Trophoblast cell (in vitro differentiated cells and primary cell): ENCODE data around the gene SND1.

ENCODE experiments used
- DNase-seq, 2 donors: peaks; one replicate each; pipeline ENCODE4 v3.0.0-alpha.2; 2016
- H2AFZ ChIP-seq: 2 replicates; pipeline ENCODE4 v1.6.1; 2013; ENCODE audit warnings: low read length, moderate library complexity, mild to moderate bottlenecking; ENCODE audit not compliant: insufficient read depth, poor library complexity
- H2AK5ac ChIP-seq: 2 replicates; pipeline ENCODE4 v1.6.1; 2013; ENCODE audit warnings: mild to moderate bottlenecking, low read length
- H2BK120ac ChIP-seq: 2 replicates; pipeline ENCODE4 v1.6.1; 2013; ENCODE audit warnings: low read length, mild to moderate bottlenecking, moderate library complexity; ENCODE audit not compliant: insufficient read depth, poor library complexity
- H2BK12ac ChIP-seq: 2 replicates; pipeline ENCODE4 v1.6.1; 2013; ENCODE audit warnings: mild to moderate bottlenecking, low read length, moderate library complexity
- H2BK5ac ChIP-seq: 2 replicates; pipeline ENCODE4 v1.6.1; 2013; ENCODE audit warnings: low read length, low read depth, moderate library complexity, mild to moderate bottlenecking; ENCODE audit not compliant: poor library complexity
- H3K14ac ChIP-seq: 2 replicates; pipeline ENCODE4 v1.6.1; 2013; ENCODE audit warnings: mild to moderate bottlenecking, low read length
- H3K18ac ChIP-seq: 2 replicates; pipeline ENCODE4 v1.6.1; 2013; ENCODE audit warnings: mild to moderate bottlenecking, low read length
- H3K23ac ChIP-seq: 2 replicates; pipeline ENCODE4 v1.6.1; 2013; ENCODE audit warnings: low read length
- H3K27ac ChIP-seq: 2 replicates; pipeline ENCODE4 v1.5.1; 2013; ENCODE audit warnings: low read depth, mild to moderate bottlenecking, inconsistent platforms, low read length, moderate library complexity
- H3K27me3 ChIP-seq: 2 replicates; pipeline ENCODE4 v1.6.1; 2013; ENCODE audit warnings: inconsistent platforms, mild to moderate bottlenecking, low read length, moderate library complexity; ENCODE audit not compliant: insufficient read depth
- H3K36me3 ChIP-seq, 2 experiments: 1 replicate in 1 of 2; 2 replicates in 1 of 2; pipeline ENCODE4 v1.6.1; 2013; ENCODE audit warnings: low read length in 2 of 2, mild to moderate bottlenecking in 2 of 2, moderate library complexity in 1 of 2; ENCODE audit not compliant: insufficient read depth in 2 of 2, control insufficient read depth in 1 of 2
- H3K4ac ChIP-seq: 2 replicates; pipeline ENCODE4 v1.6.1; 2013; ENCODE audit warnings: low read depth, mild to moderate bottlenecking, low read length, moderate library complexity
- H3K4me1 ChIP-seq, 2 experiments: 1 replicate in 1 of 2; 2 replicates in 1 of 2; pipeline ENCODE4 v1.6.1; 2013; ENCODE audit warnings: low read length in 2 of 2, mild to moderate bottlenecking in 2 of 2, moderate library complexity in 1 of 2; ENCODE audit not compliant: insufficient read depth in 2 of 2, control insufficient read depth in 1 of 2
- H3K4me2 ChIP-seq: 2 replicates; pipeline ENCODE4 v1.6.1; 2013; ENCODE audit warnings: inconsistent platforms, mild to moderate bottlenecking, low read length, moderate library complexity
- H3K4me3 ChIP-seq: 2 replicates; pipeline ENCODE4 v1.5.1; 2013; ENCODE audit warnings: mild to moderate bottlenecking, low read depth, low read length, inconsistent platforms
- H3K79me1 ChIP-seq: one replicate; pipeline ENCODE4 v1.6.1; 2013; ENCODE audit warnings: low read length
- H3K79me2 ChIP-seq: 2 replicates; pipeline ENCODE4 v1.6.1; 2013; ENCODE audit warnings: low read length, mild to moderate bottlenecking; ENCODE audit not compliant: control insufficient read depth, insufficient read depth, poor library complexity
- H3K9ac ChIP-seq: 2 replicates; pipeline ENCODE4 v1.6.1; 2013; ENCODE audit warnings: mild to moderate bottlenecking, low read length
- H3K9me3 ChIP-seq: 2 replicates; pipeline ENCODE4 v1.6.1; 2013; ENCODE audit warnings: low read depth, mild to moderate bottlenecking, control low read depth, inconsistent platforms, low read length; ENCODE audit not compliant: insufficient read depth
- H4K12ac ChIP-seq: 2 replicates; pipeline ENCODE4 v1.6.1; 2013; ENCODE audit warnings: low read depth, mild to moderate bottlenecking, low read length, moderate library complexity
- H4K8ac ChIP-seq: 2 replicates; pipeline ENCODE4 v1.6.1; 2013; ENCODE audit warnings: low read depth, mild to moderate bottlenecking, low read length, moderate library complexity
- H4K91ac ChIP-seq: one replicate; pipeline ENCODE4 v1.6.1; 2013; ENCODE audit warnings: low read depth, mild to moderate bottlenecking, low read length, moderate library complexity
- WGBS: extraction: QIAGEN DNeasy Blood & Tissue Kit; methylation state at CpG from one replicate; pipeline ENCODE4 v1.1.7; 2013; ENCODE audit warnings: missing lambda C conversion rate; ENCODE audit not compliant: insufficient read length, insufficient coverage; ENCODE audit errors: extremely low coverage; 5-methylcytosine and 5-hydroxymethylcytosine counted together

SND1 gene

GRCh38 chr7:128114806-128115205 is 462.8 kb downstream of the SND1 start:
- H2BK5ac ChIP-seq = no peak overlapping the region
- no peak overlapping the region for H3K9ac ChIP-seq
- no peak for DNase-seq
- no peak overlapping the region for H4K8ac ChIP-seq
- no peak overlapping the region for H2BK120ac ChIP-seq
- no peaks in the 10 kb centered on the region for H3K27me3 ChIP-seq
- peaks cover 6% of the 10 kb centered on the region for H3K9me3 ChIP-seq
- H4K91ac ChIP-seq = no peak overlapping the region
- no peaks in the 10 kb centered on the region for H3K36me3 ChIP-seq
- H3K18ac ChIP-seq = peak overlapping the region; percentile 11
- H3K27ac ChIP-seq = peak overlapping the region; percentile 5
- H4K12ac ChIP-seq = no peak overlapping the region
- H3K4me2 ChIP-seq = no peak overlapping the region
- H3K4me3 ChIP-seq = no peak overlapping the region
- no peak overlapping the region for H2AK5ac ChIP-seq
- WGBS = no CpG with 5 or more reads among the region's 7 CpGs
- no peak overlapping the region for H3K14ac ChIP-seq
- H3K79me1 ChIP-seq = peaks cover 8% of the 10 kb centered on the region
- no peak overlapping the region for H3K4ac ChIP-seq
- H3K79me2 ChIP-seq = no peaks in the 10 kb centered on the region
- no peak overlapping the region for H3K23ac ChIP-seq
- H3K4me1 ChIP-seq = peaks cover 20 to 22% of the 10 kb centered on the region in 2 experiments
- H2BK12ac ChIP-seq = peak overlapping the region; percentile 22
- no peak overlapping the region for H2AFZ ChIP-seq

- no CpG with 5 or more reads among the region's 10 CpGs for WGBS
- H3K4ac ChIP-seq = no peak overlapping the region
- no peaks in the 10 kb centered on the region for H3K27me3 ChIP-seq
- no peak overlapping the region for H2BK5ac ChIP-seq
- H3K9me3 ChIP-seq = peaks cover 6% of the 10 kb centered on the region
- H4K8ac ChIP-seq = no peak overlapping the region
- H3K4me3 ChIP-seq = no peak overlapping the region
- H2BK12ac ChIP-seq = peak overlapping the region; percentile 27
- H3K23ac ChIP-seq = no peak overlapping the region
- H3K79me2 ChIP-seq = no peaks in the 10 kb centered on the region
- no peak overlapping the region for H3K9ac ChIP-seq
- peaks cover 20 to 22% of the 10 kb centered on the region in 2 experiments for H3K4me1 ChIP-seq
- no peaks in the 10 kb centered on the region for H3K36me3 ChIP-seq
- no peak overlapping the region for H2BK120ac ChIP-seq
- H4K91ac ChIP-seq = no peak overlapping the region
- H2AFZ ChIP-seq = no peak overlapping the region
- no peak overlapping the region for H3K4me2 ChIP-seq
- peak overlapping the region; percentile 28 for H3K27ac ChIP-seq
- peak overlapping the region; percentile 2 for H3K18ac ChIP-seq
- no peak overlapping the region for H4K12ac ChIP-seq
- no peak overlapping the region for H3K14ac ChIP-seq
- peaks cover 8% of the 10 kb centered on the region for H3K79me1 ChIP-seq
- DNase-seq = peak; percentile 74 to 89
- H2AK5ac ChIP-seq = no peak overlapping the region
Observed at GRCh38 chr7:128115336-128115820, 463.4 kb downstream of the SND1 start.

GRCh38 chr7:128115821-128116723 is 464.1 kb downstream of the SND1 start:
- Histone ChIP-seq H3K79me2 (no peaks in the 10 kb centered on the region), H2BK120ac (peak overlapping the region; percentile 9), H3K36me3 (no peaks in the 10 kb centered on the region), H3K18ac (peak overlapping the region; percentile 2), H2AFZ (no peak overlapping the region), H3K9me3 (peaks cover 4% of the 10 kb centered on the region), H3K9ac (no peak overlapping the region), H4K8ac (no peak overlapping the region), H4K12ac (no peak overlapping the region), H3K27me3 (no peaks in the 10 kb centered on the region), H3K4me2 (no peak overlapping the region), H3K4ac (no peak overlapping the region), H3K14ac (no peak overlapping the region), H2BK5ac (no peak overlapping the region), H3K27ac (peak overlapping the region; percentile 28), H3K23ac (no peak overlapping the region), H3K4me3 (no peak overlapping the region), H2AK5ac (peak overlapping the region; percentile 21), H3K79me1 (peaks cover 8% of the 10 kb centered on the region), H3K4me1 (peaks cover 20 to 22% of the 10 kb centered on the region in 2 experiments), H4K91ac (peak overlapping the region; percentile 3), H2BK12ac (peak overlapping the region; percentile 27)
- WGBS = no CpG with 5 or more reads among the region's 16 CpGs
- DNase-seq = peak; percentile 92 to 96

GRCh38 chr7:128116740-128117139 is 464.7 kb downstream of the SND1 start:
- Histone ChIP-seq H3K14ac (no peak overlapping the region), H3K9ac (no peak overlapping the region), H3K18ac (no peak overlapping the region), H3K27me3 (no peaks in the 10 kb centered on the region), H3K4me3 (no peak overlapping the region), H3K23ac (no peak overlapping the region), H3K79me1 (peaks cover 8% of the 10 kb centered on the region), H2AFZ (no peak overlapping the region), H2BK5ac (no peak overlapping the region), H2BK120ac (no peak overlapping the region), H3K4me2 (no peak overlapping the region), H4K91ac (peak overlapping the region; percentile 17), H2AK5ac (peak overlapping the region; percentile 5), H3K9me3 (peaks cover 4% of the 10 kb centered on the region), H3K4ac (no peak overlapping the region), H2BK12ac (no peak overlapping the region), H4K8ac (no peak overlapping the region), H3K4me1 (peaks cover 20 to 22% of the 10 kb centered on the region in 2 experiments), H3K27ac (no peak overlapping the region), H3K36me3 (no peaks in the 10 kb centered on the region), H4K12ac (no peak overlapping the region), H3K79me2 (no peaks in the 10 kb centered on the region)
- no CpG with 5 or more reads among the region's 9 CpGs for WGBS
- DNase-seq = no peak
